ENCODE measurements around the gene CSF2RB.

The CSF2RB gene

GRCh38 chr22:36913427-36914389 lies at the start of gene CSF2RB:
Gene CSF2RB (plus strand): TSS chr22:36913628. CDS start chr22:36922208, 8,580 bp downstream.
- DNase-seq (ENCODE audit: low spot score): no peak

- no peak for DNase-seq (ENCODE audit: low spot score)
These were observed 49.4 kb upstream of the CSF2RB start for GRCh38 chr22:36863979-36864378.

- no peak for DNase-seq (ENCODE audit: low spot score)
These were observed 48.8 kb upstream of the CSF2RB start for GRCh38 chr22:36864454-36865215.

GRCh38 chr22:36865346-36865745 lies 48.1 kb upstream of the CSF2RB start:
- DNase-seq (ENCODE audit: low spot score): peak; percentile 17

GRCh38 chr22:36867695-36868094 lies 45.7 kb upstream of the CSF2RB start:
- DNase-seq (ENCODE audit: low spot score): no peak

GRCh38 chr22:36868546-36869181 lies 44.8 kb upstream of the CSF2RB start:
- DNase-seq (ENCODE audit: low spot score): no peak

- no peak for DNase-seq (ENCODE audit: low spot score)
These were observed 43.2 kb upstream of the CSF2RB start for GRCh38 chr22:36870250-36870649.

GRCh38 chr22:36871669-36872081 lies 41.8 kb upstream of the CSF2RB start:
- peak; percentile 47 for DNase-seq (ENCODE audit: low spot score)

- no peak for DNase-seq (ENCODE audit: low spot score)
These were observed 41.3 kb upstream of the CSF2RB start for GRCh38 chr22:36872084-36872483.

- DNase-seq (ENCODE audit: low spot score): no peak
These were observed 40.4 kb upstream of the CSF2RB start for GRCh38 chr22:36872866-36873498.

GRCh38 chr22:36873614-36874308 lies 39.7 kb upstream of the CSF2RB start:
- DNase-seq (ENCODE audit: low spot score): peak; percentile 73

- no peak for DNase-seq (ENCODE audit: low spot score)
These were observed 39.1 kb upstream of the CSF2RB start for GRCh38 chr22:36874309-36874696.

- no peak for DNase-seq (ENCODE audit: low spot score)
These were observed 38.7 kb upstream of the CSF2RB start for GRCh38 chr22:36874736-36875135.

- DNase-seq (ENCODE audit: low spot score): no peak
These were observed 37.7 kb upstream of the CSF2RB start for GRCh38 chr22:36875741-36876140.

- no peak for DNase-seq (ENCODE audit: low spot score)
These were observed 33.7 kb upstream of the CSF2RB start for GRCh38 chr22:36879775-36880174.

GRCh38 chr22:36881504-36882245 lies 31.8 kb upstream of the CSF2RB start:
- no peak for DNase-seq (ENCODE audit: low spot score)

GRCh38 chr22:36884349-36885158 lies 28.9 kb upstream of the CSF2RB start:
- DNase-seq (ENCODE audit: low spot score): no peak

GRCh38 chr22:36885474-36885873 lies 28.0 kb upstream of the CSF2RB start:
- no peak for DNase-seq (ENCODE audit: low spot score)

- DNase-seq (ENCODE audit: low spot score): no peak
These were observed 27.4 kb upstream of the CSF2RB start for GRCh38 chr22:36886016-36886415.

- no peak for DNase-seq (ENCODE audit: low spot score)
These were observed 26.3 kb upstream of the CSF2RB start for GRCh38 chr22:36887162-36887561.

Measured in kidney tubule cell (primary cell).